GM21390 (cell line): ENCODE results near the gene MAP2K7.
"Not testable (repeated sequence)": the region's sequence is repeated elsewhere in the genome, so short reads cannot be mapped to it uniquely, and the experiment has no call there.

Experiments
- ATAC-seq: cut with Tn5 transposase; IDR thresholded peaks from one replicate; pipeline ENCODE4 v1.9.1; 2021; ENCODE audit not compliant: unreplicated experiment

The MAP2K7 gene

DNA sequence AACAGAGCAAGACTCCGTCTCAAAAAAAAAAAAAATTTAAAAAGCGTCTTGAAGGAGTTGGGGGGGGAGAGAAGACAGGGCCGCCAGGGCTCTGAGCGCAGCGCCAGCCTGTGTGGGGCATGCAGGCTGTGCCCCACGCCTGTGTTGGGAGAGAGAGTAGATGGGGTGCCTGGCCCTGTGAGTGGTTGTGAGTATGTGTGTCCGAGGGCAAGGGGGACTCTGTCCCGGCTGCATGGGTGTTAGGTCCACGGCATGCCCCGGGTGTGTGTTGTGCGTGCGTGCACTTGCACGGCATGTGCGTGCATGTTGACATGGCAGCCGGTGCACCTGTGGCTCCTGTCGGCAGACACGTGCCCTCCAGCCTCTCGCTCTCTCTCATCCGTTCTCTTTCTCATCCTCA is 3.4 kb downstream of the MAP2K7 start:
- no peak for ATAC-seq

DNA sequence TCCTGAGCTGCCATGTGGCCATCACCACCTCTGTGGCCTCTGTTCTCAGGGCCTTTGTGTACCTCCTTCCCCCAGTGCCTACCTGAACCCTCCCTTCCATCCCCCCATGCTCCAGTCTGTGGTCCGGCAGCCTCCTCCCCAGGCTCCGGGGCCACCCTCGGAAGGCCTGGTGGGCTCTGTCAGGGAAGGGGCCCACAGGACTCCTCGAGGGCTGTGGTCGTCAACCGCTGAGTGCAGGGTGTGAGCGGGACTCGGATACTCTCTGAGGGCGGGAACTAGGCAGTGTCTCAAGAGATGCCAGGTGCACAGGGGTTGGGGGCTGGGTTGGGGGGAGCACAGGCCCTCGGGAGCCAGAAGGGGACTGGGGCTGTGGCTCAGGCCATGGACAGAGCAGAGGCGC is 3.9 kb downstream of the MAP2K7 start:
- ATAC-seq, result no peak

DNA sequence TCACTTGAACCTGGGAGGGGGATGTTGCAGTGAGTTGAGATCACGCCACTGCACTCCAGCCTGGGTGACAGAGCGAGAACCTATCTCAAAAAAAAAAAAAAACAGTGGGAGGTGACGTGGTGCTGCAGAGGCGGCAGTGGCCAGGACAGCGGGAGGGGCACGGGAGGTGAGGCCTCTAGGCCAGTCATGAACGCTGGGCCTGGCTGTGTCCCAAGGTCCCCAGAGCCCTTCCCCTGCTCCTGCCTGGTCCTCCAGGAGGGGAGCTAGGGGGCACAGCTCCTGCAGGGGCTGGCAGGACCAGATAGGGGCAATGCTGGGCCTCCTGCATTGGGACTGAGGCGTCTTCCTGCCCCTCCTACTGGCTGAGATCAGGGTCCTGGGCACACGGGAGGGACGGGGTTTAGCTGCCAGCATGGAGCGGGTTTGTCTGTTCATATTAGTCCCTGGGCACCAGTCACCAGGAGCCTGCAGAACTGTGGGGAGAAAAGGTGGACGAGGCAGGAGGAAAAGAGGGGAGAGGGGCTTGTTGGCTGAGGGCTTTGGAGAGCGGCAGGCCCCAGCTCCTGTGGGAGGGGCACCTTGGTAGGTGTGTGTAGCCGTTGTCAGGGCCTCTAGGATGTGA is 4.5 kb downstream of the MAP2K7 start:
- ATAC-seq, result no peak

DNA sequence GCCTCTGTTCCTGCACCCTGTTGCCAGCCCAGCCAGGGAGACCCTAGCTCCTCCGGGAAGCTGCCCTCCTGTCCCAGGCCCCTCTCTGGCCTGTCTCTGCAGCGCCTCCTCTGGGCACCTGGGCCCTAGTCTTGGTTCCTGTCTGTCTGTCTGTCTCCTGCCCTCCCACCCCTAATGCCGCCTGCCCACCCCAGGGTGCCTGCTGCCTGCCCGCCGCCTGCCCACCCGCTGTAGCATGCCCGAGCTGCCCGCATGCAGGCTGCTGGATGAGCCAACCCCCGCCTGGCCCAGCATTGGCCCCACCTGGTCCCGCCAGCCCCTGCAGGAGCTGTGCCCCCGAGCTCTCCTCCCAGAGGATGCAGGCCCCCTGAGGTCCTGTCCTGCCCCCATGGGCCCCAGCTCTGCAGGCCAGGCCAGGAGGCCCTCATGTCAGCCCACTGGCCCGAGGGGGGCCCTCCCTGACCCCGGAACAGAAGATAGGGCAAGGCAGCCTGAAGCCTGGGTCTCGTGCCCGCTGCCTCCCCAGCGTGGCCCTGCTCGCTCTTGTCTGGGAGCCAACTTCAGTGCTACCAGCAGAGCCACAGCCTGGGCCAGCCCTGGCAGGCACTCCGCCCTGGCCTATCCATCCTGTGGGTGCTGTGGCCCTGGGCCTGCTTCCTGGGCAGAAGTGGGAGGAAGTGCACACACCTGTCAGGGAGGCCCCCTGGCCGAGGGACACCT is 5.2 kb downstream of the MAP2K7 start:
- no peak for ATAC-seq

DNA sequence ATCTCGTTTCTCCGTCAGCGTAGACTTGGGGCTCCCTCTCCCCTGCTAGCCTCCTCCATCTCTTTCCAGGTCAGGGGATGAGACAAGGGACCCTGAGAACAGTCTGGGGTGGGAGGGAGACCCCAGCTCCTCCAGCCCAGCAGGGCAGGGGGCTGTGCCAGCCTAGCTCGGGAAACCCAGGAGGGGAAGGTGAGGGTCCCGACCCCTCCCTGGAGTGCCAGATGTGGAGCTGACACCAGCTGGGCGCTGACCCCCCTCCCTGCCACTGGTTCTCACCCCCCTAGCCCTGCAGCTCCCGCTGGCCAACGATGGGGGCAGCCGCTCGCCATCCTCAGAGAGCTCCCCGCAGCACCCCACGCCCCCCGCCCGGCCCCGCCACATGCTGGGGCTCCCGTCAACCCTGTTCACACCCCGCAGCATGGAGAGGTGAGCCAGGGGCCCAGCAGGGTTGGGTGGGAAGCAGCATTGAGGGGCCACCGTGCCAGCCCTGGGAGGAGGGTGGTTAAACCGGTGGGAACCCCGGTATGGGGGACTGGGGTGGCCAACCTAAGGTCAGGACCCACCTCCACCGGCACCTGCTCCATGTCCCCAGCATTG is 5.9 kb downstream of the MAP2K7 start:
- ATAC-seq, result no peak

DNA sequence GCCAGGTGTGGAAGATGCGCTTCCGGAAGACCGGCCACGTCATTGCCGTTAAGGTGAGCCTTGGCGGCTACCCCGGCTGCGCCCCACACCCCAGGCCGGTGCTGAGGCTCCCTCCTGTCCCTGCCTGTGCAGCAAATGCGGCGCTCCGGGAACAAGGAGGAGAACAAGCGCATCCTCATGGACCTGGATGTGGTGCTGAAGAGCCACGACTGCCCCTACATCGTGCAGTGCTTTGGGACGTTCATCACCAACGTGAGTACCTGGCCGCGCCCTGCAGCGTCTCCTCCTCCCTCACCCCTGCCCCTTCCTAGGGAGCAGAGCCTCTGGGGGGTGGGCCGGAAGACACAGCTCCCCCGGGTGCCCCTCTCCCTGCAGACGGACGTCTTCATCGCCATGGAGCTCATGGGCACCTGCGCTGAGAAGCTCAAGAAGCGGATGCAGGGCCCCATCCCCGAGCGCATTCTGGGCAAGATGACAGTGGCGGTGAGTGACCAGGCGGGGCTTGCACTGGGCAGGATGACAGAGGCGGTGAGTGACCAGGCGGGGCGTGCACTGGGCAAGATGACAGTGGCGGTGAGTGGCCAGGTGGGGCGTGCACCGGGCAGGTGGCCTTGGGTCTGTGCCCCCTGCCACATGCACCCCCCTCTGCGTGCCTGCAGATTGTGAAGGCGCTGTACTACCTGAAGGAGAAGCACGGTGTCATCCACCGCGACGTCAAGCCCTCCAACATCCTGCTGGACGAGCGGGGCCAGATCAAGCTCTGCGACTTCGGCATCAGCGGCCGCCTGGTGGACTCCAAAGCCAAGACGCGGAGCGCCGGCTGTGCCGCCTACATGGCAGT is 6.9 kb downstream of the MAP2K7 start:
- ATAC-seq, result no peak

DNA sequence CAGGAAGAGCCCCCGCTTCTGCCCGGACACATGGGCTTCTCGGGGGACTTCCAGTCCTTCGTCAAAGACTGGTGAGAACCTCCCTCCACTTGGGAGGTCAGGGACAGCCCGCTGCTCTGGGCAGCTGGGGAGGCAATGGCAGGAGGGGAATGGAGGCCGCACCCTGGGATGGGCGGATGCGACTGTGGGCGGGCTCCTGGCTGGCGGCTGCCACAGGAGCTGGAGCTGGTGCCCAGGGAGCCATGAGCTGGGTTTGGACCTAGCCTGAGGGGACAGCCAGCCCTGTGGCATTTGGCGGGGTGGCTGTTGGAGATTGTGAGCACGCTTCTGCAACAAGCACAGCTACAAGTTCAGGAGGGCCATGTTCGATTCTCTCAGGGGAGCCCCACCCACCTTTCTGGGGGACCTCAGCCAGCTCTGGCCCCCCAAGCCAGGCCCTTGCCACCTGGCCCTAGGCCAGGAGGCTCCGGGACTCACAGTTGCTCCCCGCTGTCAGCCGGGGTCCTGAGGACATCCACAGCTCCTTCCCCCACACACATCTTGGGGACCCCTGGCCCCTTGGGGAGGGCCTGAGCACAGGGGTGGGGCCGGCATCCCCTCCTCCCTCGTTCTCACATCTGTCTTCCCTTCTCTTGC is 7.9 kb downstream of the MAP2K7 start:
- ATAC-seq, result no peak

DNA sequence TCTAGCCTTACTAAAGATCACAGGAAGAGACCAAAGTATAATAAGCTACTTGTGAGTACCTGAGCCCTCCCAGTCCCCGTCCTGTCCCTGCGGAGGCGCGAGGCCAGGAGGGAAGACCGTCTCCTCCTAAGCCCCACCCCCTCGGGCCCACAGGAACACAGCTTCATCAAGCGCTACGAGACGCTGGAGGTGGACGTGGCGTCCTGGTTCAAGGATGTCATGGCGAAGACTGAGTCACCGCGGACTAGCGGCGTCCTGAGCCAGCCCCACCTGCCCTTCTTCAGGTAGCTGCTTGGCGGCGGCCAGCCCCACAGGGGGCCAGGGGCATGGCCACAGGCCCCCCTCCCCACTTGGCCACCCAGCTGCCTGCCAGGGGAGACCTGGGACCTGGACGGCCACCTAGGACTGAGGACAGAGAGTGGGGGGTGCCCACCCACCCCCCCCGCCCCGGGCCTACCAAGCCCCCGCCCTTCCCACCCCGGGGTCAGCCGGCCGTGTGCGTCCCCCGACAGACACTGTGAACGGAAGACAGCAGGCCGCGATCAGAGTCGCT is 8.5 kb downstream of the MAP2K7 start:
- no peak for ATAC-seq

DNA sequence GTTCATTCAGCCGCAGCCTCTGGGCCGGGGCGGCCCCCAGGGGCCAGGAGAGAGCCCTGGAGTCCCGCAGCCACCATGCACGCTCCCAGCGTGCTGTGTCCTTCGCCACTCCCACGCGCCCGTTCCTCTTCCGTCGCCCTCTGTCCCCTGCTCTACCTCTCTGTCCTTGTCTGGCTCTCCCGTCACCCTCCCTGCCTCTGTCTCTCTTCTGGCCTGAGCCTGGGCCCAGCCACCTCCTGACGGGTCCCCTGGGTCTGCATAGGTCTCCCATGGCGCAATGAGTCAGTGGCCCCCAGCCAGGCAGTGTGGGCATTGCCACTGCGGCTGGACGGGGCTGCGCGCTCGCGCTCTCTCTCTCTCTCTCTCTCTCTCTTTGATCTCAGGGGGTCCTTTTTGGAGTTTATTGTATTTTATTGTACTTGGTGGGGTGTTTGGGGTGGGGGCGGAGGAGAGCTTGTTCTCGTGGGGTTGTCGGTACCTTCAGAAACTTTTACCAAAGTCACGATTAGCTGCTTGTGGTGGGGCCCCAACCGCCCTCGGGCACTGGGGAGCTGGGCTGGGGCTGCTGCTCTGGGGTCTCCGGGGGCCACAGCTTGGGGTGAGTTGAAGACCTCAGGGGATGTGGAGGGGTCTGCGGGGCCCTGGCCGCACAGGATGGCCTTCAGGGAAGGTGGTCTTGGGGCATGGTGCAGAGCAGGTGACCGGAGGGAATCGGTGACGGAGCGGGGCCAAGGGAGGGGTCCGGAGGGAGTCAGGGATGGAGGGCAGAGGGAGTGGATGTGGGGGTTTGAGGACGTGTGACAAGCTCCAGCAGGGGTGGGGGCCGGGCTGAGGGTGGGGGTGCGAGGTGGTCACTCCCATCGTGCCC is 9.3 kb downstream of the MAP2K7 start:
- no peak for ATAC-seq

DNA sequence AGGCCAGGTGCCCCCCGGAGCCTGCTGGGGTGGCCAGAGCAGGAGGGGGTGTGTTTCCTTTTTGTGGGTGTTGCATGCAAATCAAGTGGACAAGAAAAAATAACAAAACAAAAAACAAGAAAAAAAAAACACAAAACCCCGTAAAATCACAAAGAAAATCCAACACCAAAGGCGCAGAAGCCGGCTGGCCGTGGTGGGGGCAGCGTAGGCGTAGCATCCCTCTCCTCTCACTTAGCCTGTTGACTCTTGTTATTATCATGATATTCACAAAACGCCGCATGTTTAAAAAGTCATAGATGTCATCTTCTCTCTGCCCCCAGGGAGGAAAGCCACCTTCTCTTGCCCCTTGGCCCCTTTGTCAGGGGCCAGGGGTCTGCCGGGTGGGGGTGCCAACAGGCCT is 10.0 kb downstream of the MAP2K7 start:
- no peak for ATAC-seq

DNA sequence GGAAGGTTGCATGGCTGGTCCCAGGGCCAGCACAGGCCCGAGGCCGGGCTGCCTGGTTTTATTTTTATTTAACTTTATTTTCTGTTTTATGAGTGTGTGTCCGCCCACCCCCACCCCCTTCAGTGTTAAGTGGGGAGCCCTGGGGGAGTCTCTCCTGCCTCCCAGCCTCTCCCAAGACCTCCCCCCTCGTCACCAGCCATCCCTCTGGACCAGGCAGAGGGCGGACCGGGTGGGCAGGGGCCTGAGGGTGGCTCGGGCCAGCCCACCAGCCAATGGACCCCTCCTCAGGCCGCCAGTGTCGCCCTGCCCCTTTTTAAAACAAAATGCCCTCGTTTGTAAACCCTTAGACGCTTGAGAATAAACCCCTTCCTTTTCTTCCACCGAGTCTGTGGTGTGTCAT is 10.4 kb downstream of the MAP2K7 start:
- ATAC-seq, result no peak

DNA sequence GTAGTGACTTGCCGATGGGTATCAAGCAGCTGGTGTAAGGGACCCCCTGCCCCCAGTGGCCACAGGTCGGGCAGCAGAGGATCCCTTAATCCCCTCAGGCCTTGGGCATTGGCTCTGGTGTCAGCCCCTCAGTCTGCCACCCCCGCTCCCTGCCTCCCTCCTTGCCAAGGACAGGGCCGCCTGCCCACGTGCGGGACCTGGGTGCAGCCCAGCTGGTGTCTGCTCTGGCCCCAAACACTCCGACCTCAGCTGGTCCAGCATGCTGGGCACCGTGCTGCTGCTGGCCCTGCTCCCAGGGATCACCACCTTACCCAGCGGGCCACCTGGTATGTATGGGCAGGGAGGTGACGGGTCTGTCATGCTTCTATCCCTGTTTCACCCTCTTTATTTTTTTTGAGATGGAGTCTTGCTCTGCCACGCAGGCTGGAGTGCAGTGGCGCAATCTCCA is 10.9 kb downstream of the MAP2K7 start, which contains the start of gene TGFBR3L:
TGFBR3L (plus strand) TSS at position 233 of the 448 bp plus-strand sequence.
- ATAC-seq, result no peak

DNA sequence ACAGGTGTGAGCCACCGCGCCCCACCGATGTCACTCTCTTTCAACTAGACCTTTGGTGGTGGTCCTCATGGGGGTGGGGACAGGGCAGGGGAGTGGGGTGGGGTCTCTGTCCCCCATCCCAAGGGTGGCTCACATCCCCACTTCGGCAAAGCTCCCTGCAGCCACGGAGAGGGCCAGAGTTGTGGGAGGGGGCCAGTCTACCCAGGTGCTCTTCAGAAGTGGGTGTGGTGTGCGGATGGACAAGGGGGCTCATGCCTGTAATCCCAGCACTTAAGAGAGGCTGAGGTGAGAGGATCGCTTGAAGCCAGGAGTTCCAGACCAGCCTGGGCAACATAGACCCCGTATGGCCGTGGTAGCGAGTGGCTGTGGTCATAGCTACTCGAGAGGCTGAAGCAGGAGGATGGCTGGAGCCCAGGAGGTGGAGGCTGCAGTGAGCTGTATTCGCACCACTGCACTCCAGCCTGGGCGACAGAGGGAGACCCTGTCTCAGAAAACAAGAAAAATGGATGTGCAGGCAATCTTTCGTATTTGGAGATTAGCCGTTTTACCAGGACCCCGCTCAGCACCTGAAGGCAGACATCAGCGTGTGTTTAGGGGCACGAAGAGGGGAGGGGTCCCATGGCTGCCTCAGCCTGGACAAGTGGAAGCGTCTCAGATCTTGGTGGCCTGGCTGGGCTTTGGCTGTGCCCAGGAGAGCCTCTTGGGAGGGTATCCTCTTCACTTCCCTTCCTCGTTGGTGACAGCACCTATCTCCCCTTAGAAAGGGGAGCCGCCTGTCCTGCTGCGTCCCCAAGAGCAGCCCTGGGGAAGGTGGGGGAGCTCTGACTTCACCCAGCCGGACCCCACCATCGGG is 11.8 kb downstream of the MAP2K7 start:
- ATAC-seq, result no peak

DNA sequence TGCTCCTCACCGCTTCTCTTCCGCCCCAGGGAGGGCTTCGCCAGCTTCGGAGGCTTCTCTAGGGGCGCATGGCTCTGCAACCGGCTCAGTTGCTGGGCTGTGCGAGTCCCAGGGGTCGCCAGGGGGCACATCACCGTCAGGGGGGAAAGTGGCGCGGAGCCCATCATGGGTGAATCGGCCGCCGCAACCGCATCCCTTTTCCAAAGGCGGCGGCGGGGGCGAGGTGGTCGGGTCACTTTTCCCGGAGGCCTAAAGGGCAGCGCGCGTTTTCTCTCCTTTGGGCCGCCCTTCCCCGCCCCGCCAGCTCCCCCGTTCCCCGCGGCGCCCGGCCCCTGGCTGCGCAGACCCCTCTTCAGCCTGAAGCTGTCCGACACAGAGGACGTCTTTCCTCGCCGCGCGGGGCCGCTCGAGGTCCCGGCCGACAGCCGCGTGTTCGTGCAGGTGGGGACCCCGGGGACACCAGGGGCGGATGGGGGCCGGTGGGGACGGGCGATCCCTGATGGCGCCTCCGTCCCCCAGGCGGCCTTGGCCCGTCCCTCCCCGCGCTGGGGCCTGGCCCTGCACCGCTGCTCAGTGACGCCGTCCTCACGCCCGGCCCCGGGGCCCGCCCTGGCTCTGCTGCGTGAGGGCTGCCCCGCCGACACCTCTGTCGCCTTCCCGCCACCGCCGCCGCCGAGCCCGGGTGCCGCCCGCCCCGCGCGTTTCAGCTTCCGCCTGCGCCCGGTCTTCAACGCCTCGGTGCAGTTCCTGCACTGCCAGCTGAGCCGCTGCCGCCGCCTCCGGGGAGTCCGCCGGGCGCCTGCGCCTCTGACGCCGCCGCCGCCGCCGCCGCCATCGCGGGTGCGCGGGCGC is 12.7 kb downstream of the MAP2K7 start:
- no peak for ATAC-seq

DNA sequence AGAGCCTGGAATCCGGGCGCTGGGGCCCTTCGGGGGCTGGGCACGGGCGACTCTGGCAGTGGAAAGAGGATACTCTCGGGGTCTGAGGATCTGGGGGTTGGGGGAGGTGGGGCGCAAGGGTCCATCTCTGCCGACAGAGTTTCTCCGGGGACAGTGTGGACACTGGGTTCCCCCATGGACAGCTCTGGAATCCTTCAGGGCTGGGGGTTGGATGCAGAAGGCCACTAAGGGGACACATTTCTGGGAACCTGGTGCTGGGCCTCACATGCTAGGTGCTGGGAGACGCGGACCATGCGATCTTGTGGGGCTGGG is 13.2 kb downstream of the MAP2K7 start:
- ATAC-seq, result no peak

DNA sequence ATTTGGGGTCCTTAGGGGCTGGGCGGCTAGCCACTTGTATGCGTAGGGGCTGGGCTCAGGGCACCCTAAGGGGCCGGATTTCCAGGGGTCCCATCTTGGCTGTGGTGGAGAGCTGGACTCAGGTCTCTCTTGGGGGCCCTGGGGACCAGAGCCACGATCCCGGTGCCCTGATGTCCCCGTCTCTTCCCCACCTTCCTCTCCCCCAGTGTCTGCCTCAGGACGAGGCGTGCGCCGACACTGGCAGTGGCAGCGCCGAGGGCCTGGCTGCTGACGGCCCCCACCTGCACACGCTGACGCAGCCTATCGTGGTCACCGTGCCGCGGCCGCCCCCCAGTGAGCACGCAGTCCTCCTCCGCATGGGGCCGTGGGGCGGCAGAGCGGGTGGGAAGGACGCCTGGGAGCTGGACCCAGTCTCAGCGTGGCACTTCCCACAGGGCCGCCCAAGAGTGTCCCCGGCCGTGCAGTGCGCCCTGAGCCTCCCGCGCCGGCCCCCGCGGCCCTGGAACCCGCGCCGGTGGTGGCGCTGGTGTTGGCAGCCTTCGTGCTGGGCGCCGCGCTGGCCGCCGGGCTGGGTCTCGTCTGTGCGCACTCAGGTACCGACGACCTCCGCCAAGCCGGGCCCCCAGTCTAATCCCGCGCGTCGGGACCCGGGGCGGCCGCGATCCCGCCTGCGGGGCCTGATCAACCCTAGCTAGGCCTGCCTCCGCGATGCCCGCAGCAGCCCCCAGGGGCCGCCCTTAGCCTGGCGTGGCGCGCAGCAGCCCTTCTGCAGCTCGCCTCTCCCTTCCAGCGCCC is 13.8 kb downstream of the MAP2K7 start:
- ATAC-seq, result no peak

DNA sequence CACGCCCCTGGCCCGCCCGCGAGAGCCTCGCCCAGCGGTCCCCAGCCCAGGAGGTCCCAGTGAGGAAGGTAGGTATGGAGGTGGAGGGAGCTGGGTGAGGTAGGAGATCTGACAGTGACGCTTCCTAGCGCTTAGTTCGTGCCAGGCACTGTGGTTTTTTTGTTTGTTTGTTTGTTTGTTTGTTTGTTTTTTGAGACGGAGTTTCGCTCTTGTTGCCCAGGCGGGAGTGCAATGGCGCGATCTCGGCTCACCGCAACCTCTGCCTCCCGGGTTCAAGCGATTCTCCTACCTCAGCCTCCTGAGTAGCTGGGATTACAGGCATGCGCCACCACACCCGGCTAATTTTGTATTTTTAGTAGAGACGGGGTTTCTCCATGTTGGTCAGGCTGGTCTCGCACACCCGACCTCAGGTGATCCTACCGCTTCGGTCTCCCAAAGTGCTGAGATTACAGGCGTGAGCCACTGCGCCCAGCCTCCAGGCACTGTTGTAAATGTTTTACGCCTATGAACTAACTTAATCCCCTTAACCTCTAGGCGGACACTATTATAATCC is 14.5 kb downstream of the MAP2K7 start:
- ATAC-seq, result not testable (repeated sequence)
